NCI-H226 (cell line): ENCODE results near the gene TGM6.

Experiments used
- DNase-seq: peaks from one replicate; pipeline ENCODE4 v3.0.0-alpha.2; 2015

Gene TGM6

DNA sequence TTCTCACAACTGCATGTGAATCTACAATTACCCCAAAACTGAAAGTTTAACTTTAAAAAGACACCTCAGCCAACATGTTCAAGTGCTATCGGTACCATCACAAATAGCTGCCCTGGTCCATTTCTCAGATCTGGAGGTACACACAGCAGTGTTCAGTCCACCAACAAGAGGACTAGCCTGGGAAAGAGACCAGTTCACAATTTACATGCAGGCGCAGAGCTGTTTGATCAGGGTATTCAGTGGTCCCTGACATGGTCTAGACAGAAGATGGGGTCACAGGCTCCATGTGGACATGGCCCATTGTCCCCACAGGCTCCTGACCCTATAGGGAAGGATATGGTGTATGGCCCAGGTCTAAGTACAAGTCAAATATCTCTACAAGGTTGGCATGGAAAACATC, 15.6 kb upstream of the TGM6 start:
- no peak for DNase-seq

DNA sequence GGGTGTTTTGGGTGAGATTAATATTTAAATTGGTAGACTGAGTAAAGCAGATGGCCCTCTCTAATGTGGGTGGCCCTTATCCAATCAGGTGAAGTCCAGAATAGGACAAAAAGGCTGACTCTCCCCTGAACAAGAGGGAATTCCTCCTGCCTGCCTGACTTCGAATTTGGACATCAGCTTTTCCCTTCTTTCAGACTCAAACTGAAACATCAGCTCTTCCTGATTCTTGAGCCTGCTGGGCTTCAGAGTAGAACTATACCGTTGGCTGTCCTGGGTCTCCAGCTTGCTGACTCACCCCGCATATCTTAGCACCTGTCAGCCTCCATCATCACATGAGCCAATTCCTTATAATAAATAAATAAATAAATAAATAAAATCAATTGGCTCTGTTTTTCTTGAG, 15.0 kb upstream of the TGM6 start:
- DNase-seq, result no peak

DNA sequence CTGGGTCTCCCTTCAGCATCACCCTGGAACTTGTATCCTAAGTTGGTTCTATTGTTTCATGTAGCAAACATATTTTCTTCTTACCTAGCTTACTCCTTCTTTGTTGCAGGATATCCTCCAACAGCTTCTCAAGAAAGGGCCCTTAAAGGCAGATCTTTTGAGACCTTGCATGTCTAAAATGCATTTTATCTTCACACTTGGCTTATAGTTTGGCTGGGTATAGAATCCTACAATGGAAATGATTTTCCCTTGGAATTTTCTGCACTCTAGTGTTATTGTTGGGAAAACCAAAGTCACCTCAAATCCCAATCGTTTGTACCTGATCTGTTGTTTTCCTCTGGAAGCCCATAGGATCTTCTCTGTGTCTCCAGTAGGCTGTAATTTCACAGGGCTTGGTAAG, 12.1 kb upstream of the TGM6 start:
- no peak for DNase-seq

DNA sequence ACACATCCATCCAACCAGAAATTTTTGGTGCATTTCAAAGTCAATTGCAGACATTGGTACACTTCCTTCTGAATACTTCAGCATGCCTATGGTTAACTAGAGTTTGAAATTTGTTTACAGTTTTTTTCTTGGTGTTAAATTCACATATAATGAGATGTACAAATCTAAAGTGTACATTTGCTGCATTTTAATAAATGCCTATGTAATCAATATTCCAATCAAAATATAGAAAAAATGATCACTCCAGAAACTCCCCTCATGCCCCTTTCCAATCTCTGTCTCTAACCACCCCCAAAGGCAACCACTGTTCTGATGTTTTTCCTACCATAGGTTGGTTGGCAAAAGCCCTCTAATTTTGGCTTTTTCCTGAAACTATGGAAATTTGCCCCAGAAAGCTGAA, 7.6 kb upstream of the TGM6 start:
- DNase-seq, result no peak

DNA sequence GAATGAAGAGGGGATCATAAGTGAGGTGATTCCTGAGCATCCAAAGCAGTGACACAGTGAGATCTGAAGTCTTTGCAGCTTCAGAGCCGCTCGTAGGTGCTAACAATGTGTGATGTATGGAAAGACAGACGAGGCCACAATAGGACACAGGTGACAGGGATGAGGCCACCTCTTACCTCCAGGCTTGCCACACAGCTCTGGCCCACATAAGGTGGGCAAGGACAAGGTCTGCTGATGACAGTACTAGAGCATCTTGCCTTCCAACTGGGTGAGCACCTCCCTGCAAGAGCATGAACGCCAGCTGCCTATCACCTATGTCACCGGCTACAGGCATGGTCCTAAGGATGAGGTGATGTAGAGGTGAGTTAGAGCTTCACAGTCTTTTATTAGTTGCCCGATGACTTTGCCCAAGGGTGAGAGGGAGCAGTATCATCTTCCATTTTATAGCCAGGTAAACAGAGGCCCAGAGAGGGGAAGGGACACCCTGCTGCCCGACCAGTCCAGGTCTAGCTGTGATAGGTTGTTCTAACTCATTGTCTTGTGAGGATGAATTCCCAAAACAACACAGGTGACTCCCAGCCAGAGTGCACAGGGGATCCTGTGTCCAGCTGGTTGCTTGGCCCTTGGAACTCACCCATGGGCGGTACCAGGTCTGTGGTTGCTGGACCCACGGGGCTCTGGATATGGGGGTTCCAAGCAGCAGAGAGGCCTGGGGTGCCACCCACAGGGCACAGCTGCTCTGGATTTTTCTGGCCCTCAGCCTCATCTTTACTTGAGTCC, 6.2 kb upstream of the TGM6 start:
- no peak for DNase-seq

DNA sequence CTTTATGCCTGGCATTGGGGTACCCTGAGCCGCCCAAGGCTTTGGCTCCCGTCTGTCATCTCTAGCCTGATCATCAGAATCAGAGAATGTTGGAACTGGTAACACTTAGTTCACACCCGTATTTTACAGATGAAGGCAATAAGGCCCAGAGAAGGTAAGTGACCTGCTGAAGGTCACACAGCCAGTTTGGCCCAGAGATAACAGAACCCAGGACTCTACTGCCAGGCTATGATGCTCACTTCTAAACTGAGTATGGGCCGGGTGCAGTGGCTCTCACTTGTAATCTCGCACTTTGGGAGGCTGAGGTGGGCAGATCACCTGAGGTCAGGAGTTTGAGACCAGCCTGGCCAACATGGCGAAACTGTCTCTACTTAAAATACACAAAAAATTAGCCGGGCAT, 1.8 kb upstream of the TGM6 start:
- no peak for DNase-seq

DNA sequence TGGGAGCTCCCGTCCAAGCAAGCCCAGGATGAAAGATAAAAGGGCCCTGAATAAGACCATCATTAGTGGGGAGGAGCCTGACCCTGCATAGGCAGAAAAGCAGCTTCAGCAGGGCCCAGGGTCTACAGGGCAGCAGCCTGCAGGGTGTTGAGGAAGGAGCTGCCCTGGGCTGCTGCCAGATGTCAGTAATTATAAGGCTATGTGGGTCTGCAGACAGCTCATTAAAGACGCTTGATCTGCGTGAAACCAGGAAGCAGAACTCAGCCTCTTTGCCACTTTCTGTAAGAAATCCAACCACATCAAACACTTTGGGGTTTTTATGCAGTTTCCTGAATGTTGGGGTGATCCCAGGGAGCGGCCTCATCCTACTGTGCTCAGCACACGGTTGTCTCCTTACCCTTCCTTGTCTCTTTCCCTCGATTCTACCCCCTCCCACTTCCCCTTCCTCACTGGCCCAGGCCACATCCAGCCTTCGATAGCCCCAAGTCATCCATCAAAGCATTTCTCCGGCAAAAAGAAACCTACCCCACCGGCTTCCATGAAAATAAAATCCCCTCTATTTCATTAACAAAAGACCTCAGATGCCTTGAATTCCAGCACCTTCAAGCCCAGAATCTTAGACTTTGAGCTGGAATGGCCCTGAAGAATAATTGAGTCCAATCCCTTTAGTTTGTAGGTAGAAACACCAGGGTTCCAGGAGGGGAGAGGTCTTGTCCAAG, 1.0 kb upstream of the TGM6 start:
- DNase-seq, result no peak

DNA sequence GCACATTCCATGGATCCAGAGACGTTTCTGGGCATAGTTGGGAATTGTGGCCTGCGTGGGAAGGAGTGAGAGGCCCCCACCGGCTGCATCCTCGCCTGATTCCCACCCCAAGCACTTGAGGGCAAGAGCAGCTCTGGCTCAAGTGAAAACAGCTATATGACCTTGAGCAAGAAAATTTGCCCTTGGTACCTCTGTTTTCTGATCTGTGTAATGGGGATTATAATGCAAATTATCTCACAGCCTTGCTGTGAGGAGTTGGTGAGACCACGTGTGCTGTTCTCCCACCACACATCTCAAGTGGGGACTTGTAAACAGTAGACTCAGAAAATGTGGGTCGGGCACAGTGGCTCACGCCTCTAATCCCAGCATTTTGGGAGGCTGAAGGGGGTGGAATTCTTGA, 602 bp downstream of the TGM6 start:
- DNase-seq, result no peak

DNA sequence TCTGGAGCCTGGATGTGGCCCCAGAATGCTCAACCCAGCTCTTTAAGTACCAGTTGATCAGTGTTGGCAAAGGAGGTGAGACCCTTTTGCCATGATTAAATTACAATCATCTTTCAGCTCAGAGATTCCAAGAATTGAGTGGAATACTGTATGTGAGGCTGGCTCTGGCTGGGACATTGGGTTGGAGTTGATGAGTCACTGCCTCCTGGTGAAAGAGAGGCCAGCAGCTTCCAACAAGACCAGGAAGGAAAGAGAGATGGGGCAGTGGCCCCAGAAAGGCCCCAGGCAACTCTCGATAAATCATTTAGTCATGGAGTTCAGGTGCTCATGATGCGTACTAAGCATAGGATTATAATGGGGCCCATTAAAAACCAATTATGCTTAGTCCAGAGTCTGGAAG, 2.1 kb downstream of the TGM6 start:
- DNase-seq, result peak; percentile 11

DNA sequence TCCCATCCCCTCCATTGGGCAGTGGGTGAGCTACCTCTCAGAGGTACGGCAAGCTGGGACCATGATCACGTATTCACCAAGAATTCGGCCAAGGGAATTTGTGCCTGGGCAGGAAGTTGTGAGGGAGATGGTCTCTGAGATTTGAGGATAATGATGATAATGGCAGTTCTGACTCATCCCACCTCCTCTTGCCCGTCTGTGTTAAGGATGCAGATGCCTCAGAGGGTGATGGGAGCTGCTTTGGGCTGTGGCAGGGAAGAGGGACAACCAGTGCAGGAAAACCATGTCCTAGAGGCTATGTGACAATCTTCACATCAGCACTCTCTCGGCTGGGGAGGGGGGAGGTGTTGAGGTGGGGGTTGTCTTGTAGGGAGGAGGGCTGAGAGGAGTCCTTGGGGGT, 4.3 kb downstream of the TGM6 start:
- no peak for DNase-seq

DNA sequence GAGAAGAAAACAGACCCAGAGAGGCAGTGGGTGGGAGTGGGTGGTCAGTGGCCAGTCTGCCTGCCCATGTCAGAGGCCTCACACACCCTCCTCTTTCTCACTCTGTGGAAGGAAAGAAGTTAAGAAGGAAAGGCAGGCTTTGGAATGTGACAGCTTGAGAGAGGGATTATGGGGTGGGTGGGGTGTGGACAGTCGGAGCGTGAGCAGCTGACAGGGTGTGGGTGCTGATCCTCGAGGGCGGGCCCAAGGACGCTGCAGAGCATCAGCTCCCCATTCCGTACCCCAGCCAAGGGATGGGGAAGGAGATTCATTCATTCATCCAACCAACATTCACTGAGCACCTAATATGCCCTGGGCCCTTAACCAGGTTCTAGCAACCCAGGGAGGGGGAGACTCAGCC, 4.8 kb downstream of the TGM6 start:
- no peak for DNase-seq

DNA sequence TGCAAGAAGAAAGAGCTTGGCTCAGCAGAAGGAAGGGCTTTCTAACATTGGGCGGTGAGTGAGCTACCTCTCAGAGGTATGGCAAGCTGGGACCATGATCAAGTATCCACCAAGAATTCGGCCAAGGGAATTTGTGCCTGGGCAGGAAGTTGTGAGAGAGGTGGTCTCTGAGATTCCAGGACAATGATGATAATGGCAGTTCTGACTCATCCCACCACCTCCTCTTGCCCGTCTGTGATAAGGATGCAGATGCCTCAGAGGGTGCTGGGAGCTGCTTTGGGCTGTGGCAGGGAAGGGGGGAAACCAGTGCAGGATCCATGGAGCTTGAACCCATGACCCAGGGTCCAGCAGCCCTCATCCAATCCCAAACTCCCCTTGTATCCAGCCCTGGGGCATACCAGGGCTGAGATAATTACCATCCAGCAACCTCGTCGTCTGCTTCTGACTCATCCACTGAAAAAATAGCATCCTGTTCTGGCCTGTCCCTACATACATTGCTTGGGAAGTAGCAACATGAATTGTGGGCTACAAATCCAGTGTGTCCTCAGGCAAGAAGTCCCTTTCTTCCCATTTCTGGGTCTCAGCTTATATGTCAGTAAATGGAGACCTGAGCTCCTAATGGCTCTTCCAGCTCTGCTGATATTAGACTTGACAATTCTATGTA, 5.9 kb downstream of the TGM6 start:
- DNase-seq, result peak; percentile 83

DNA sequence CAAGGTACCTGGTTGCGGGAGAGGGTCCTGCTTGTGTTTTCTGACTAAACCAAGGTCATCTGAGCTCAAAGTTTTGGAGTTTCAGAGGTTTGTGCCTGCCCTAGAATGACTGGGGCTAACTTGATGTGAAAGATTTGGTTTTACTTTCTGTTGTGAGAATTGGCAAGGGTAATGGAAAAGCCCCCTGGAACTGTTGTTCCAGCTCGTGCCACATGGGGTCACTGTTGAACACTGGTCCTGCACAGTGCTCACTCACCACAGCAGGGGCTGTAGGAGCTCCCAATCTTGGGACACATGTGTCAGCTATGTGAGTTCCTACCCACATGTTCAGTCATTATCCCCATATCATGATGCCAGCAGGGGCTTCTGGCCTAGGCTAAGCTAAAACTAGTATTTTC, 6.5 kb downstream of the TGM6 start:
- DNase-seq, result peak; percentile 14

DNA sequence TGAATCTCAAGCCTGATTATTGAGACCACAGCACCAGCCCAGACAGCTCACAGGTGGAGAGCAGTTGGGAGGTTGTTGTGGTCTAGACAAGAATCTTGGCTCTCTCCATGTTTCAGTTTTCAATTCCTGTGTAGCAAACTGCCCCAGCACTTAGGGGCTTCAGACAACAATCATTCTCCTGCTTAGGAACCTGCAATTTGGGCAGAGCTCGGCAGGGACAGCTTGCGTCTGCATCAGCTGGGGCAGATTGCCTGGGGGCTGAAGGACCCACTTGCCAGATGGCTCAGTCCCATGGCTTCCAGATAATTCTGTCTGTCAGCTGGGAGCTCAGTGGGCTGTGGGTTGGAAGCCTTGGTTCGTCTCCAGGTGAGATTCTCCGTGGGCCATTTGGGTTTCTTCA, 6.9 kb downstream of the TGM6 start:
- no peak for DNase-seq

DNA sequence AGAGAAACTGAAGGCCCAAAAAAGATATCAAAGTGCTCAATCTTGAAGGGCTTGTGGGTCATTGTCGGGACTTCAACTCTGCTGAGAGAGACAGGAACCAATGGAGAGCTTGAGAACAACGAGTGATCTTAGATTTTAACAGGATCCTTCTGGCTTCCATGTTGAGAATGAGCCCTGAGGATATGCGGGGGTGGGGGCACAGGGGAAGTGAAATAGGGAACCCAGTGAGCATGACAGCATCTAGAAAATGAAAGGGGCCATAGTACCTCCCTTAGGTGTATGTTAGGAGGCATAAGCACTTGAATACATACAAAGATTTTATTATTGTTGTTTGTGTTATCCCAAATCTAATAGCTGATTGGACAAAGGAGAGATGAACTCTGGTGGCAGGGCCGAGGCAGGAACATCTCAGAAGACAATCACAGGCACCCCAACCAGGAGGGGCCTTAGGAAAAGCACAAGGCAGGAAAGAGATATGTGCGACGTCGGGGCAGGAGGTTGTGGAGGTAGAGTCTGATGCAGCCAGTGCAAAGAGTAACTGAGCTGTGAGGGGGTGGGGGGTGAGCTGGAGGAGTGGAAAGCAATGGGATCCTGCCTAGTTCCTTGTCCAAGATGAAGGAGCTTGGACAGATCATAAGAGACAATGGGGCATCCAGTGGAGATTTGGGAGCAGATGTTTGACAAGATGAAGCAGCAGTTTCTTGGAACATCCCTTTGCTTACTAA, 10.4 kb downstream of the TGM6 start:
- no peak for DNase-seq

DNA sequence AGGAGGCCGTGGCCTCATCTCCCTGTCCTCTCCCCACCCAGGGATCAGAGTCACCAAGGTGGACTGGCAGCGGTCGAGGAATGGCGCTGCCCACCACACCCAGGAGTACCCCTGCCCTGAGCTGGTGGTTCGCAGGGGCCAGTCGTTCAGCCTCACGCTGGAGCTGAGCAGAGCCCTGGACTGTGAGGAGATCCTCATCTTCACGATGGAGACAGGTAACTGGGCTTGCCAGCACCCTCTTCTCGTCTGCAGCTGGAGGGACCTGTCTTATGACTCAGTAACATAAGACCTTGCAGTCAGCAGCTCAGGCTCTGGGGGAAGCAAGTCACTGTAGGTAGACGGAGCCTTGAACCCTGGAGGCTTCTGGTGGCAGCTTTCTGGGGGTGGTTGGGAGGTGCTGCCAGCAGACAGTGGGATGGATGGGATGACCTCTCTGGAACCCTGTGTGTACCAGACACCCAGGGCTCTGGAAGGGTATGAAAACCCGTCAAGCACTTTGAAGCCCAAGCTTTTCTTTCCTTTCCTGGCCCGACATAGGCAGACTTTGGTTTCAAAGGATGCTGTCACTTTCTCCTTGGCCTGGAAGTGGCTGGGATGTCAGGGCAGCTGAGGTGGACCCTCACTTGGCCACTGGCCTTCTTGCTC, 13.8 kb downstream of the TGM6 start:
- no peak for DNase-seq

DNA sequence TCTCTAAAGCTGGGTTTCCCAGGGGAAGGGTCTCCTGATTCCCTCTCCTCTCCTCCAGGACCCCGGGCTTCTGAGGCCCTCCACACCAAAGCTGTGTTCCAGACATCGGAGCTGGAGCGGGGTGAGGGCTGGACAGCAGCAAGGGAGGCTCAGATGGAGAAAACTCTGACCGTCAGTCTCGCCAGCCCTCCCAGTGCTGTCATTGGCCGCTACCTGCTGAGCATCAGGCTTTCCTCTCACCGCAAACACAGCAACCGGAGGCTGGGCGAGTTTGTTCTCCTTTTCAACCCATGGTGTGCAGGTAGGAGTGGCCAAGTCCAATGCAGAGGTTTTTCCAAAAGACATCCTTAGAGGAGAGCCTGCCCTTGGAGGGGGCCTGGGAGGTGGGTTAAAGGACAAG, 14.4 kb downstream of the TGM6 start:
- no peak for DNase-seq

DNA sequence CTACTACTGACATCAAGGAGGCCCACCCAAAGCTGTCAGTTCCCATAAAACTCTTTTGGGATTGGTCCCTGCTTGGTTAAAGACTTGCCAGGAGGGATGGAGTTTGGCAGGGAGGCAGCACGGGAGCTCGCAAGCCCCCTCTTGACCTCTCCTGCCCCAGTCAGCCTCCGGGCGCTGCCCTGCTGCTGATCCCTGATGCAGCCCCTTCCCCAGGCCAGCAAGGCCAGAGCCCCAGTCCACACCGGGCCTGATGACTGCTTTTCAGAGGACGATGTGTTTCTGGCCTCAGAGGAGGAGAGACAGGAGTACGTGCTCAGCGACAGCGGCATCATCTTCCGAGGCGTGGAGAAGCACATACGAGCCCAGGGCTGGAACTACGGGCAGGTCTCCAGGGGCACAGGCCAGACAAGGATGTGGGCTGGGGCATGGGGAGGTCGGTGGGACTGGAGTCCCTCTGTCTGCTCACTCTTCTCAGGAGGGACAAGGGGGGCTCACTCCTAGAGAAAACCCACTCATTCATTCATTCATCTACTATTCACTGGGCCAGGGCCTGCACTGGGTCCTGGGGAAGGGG, 15.6 kb downstream of the TGM6 start:
- DNase-seq, result no peak

DNA sequence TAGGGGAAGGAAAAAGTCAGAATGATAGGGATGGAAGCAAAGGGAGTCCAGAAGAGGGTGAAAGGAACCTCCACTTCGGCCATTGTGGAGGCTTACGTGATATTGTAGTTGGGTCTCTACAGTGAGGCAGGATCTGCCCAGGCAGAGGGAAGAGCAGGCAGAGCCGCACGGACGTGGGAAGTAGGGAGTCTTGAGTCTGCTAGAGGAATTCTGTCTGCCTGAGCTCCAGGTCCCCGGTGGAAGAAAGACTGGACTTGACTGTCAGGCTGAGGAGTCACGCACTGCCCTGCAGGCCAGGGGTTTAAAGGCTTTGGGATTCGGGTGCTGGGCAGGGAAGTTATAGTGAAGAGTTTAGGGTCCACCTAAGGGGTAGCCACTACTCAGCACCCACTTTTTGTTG, 16.4 kb downstream of the TGM6 start:
- no peak for DNase-seq

DNA sequence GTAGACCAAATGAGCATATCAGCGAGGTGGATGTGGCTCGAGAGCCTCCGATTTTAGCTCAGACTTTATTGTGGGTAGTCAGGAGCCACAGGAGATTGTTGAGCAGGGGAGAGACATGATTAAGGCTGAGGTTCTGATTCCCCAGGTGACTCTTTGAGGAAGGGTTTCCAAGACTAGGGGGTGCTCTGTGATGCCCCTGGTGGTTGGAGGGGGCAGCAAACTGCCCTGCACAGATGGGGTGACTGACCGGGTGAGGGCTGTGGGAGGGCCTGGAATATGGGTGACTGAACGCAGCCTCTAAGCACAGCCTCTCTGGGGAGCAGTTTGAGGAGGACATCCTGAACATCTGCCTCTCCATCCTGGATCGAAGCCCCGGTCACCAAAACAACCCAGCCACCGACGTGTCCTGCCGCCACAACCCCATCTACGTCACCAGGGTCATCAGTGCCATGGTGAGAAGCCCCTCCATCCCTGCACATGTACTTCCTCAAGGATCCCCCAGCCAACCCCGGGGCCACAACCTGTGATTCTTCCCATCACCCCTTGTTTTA, 17.0 kb downstream of the TGM6 start:
- no peak for DNase-seq

DNA sequence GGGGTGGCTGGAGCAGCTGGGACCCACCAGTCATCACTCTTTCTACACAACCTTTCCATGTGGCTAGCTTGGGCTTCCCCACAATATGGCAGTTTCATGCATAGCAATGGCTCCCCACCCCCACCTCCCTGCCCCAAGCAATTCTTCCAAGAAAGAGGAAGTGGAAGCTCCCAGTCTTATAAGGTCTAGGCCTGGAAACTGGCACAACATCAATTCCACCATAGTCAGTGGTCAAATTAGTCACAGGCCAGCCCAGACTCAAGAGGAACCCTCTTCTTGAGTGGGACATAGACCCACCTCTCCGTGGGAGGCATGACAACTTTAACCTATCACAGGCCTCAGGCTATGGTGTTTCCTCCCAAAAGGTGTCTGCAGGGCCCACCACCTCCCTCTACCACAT, 17.7 kb downstream of the TGM6 start:
- no peak for DNase-seq

DNA sequence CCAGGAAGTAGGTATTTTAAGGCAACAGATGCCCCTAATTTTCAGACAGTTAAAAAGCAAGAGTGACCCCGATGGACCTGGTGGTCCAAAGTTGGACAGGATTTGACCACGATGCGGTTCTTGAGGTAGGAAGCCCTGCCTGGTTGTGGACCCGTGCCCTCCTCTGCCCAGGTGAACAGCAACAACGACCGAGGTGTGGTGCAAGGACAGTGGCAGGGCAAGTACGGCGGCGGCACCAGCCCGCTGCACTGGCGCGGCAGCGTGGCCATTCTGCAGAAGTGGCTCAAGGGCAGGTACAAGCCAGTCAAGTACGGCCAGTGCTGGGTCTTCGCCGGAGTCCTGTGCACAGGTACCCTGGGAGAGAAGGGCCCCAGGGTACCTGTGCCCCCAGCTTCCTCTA, 18.7 kb downstream of the TGM6 start:
- DNase-seq, result no peak
